Upper lobe of left lung (tissue), 4 donors: ENCODE data around the gene PFDN1.

Experiments
- POLR2AphosphoS5 ChIP-seq, 2 donors: sonication (generic); formaldehyde crosslinking; IDR thresholded peaks; one replicate each; pipeline ENCODE4 v1.5.1; 2017; ENCODE audit warnings: antibody characterized with exemption in 2 of 2
- TF ChIP-seq, protein P1 (sequence below), 6 experiments: fragments of 450-650 bp in 4 of 6; fragments of 200-600 bp in 2 of 6; sonication (generic) in 2 of 6; IDR thresholded peaks; one replicate each; pipeline ENCODE4 v1.5.1; 2016 to 2019; ENCODE audit warnings: antibody characterized with exemption in 6 of 6

DNA sequence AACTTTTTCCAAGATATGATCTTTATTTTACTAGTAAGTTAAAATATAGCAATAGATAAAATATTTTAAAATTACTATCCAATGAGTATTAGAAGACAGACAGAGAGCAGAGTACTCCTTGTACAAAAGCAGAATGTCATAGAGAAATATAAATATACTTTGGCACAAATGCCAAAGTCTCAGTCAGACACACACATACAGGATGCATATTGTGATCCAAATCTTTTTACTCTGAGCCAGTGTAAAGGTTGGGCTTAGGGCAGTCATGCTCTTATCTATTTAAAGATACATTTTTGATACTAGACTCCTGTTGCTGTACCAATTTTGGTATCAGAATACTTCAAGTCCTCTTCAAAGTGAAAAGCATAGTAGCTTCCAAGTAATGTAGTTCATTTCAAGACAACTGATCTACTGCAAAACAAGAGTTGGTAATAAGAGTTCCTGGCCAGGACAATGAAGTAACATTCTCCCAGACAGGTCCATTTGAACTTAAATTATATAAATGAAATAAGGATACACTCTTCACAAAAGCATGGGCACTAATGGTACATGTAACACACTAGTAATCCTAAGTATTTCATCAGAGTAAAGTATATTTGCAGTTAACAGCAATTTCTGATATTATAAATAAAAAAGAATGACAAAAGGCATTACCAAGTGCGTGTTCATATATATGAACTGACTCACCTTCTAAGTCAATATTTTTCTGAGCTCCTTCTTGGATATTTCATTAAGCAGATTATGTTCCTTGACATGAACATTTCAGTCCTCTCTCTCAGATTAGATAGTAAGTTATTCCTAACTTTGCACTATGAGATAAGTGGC is 10.5 kb downstream of the PFDN1 start:
- TF ChIP-seq, protein P1, sequence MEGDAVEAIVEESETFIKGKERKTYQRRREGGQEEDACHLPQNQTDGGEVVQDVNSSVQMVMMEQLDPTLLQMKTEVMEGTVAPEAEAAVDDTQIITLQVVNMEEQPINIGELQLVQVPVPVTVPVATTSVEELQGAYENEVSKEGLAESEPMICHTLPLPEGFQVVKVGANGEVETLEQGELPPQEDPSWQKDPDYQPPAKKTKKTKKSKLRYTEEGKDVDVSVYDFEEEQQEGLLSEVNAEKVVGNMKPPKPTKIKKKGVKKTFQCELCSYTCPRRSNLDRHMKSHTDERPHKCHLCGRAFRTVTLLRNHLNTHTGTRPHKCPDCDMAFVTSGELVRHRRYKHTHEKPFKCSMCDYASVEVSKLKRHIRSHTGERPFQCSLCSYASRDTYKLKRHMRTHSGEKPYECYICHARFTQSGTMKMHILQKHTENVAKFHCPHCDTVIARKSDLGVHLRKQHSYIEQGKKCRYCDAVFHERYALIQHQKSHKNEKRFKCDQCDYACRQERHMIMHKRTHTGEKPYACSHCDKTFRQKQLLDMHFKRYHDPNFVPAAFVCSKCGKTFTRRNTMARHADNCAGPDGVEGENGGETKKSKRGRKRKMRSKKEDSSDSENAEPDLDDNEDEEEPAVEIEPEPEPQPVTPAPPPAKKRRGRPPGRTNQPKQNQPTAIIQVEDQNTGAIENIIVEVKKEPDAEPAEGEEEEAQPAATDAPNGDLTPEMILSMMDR (IDR thresholded peaks at IDR 0.05), result no peak
- TF ChIP-seq POLR2AphosphoS5 (IDR thresholded peaks at IDR 0.05), result no peak
